ENCODE results near the gene SMIM43. TPM values are rescaled to one million over a fixed set of nuclear protein-coding genes. Genes with fewer than 3 reads are reported as not detected.

Gene SMIM43
- total and polyA plus RNA-seq, 9 of the 15 experiments (the other 6 are each of a cell fraction or from before 2014, with no cell fraction given): not detected

- TF ChIP-seq ZNF318 (IDR thresholded peaks at IDR 0.05; ENCODE audit: borderline replicate concordance in 1 of 2, low read depth in 1 of 2): peak in 1 of 2 experiments; percentile 30; a peak in 1 of 4 replicates
- TF ChIP-seq MAFG (tag; conservative IDR thresholded peaks at IDR 0.05): peak; percentile 79
- TF ChIP-seq FOXM1 (IDR thresholded peaks at IDR 0.05; ENCODE audit: low read depth): peak; percentile 90
- no peak for TF ChIP-seq FOXM1 (CRISPR knock-in tag; IDR thresholded peaks at IDR 0.05; ENCODE audit: low read depth)
- TF ChIP-seq DPF2 (IDR thresholded peaks at IDR 0.05): peak; percentile 93
- TF ChIP-seq TFAP4 (CRISPR knock-in tag; IDR thresholded peaks at IDR 0.05; ENCODE audit: borderline replicate concordance): peak; percentile 26; the same call in 1 of the 2 replicates
- TF ChIP-seq CHD4 (IDR thresholded peaks at IDR 0.05; ENCODE audit: insufficient read depth, insufficient replicate concordance, low read depth, low read length, poor library complexity, severe bottlenecking): no peak
- no peak for TF ChIP-seq ZNF121 (CRISPR knock-in tag; conservative IDR thresholded peaks at IDR 0.05)
- no peak for TF ChIP-seq NKRF (IDR thresholded peaks at IDR 0.05; ENCODE audit: borderline replicate concordance)
- 0 out of 4 replicates have a peak, but pooled peaks of 1 of the 2 experiments have one; percentile 9 for TF ChIP-seq UBTF (IDR thresholded peaks at IDR 0.05; ENCODE audit: borderline replicate concordance in 1 of 2, low read depth in 2 of 2, low read length in 2 of 2)
- no peak for TF ChIP-seq HLTF (IDR thresholded peaks at IDR 0.05)
- TF ChIP-seq ZNF507 (tag; conservative IDR thresholded peaks at IDR 0.05): no peak
- no peak for TF ChIP-seq ZNF655 (CRISPR knock-in tag; IDR thresholded peaks at IDR 0.05)
These were observed 26.0 kb upstream of the SMIM43 start (continued) for GRCh38 chr4:121790976-121791375.
